ENCODE data around the gene GHRL. TPM values are rescaled to one million over a fixed set of nuclear protein-coding genes. Genes with fewer than 3 reads are reported as not detected.

Gene GHRL
- total RNA-seq, 2 experiments from 2014 or later, result 1.1 to 3.2 TPM

- peak in 5 of 14 experiments; percentile 28 to 71 (median 61) for DNase-seq
- ChIA-PET POLR2A (interaction anchor here (0.8 to 3.0 kb wide), 3 partner anchors 23 to 94 kb away, joined by 3 to 10 read pairs (median 4); partner anchors contain the start of gene SEC13), CTCF (interaction anchor here (1.0 to 4.5 kb wide), 6 partner anchors 23 to 354 kb away, joined by 3 to 18 read pairs (median 4); partner anchors contain the start of gene CRELD1)
- Histone ChIP-seq H3K27me3 (ENCODE audit: control insufficient read depth in 1 of 2, insufficient read depth in 2 of 2, low read length in 2 of 2) (no peaks in the 10 kb centered on the region), H3K9me3 (ENCODE audit: control insufficient read depth in 1 of 2, insufficient read depth in 1 of 2, low read length in 2 of 2) (no peaks in the 10 kb centered on the region), H3K4me3 (ENCODE audit: low read length) (no peak overlapping the region), H3K4me1 (ENCODE audit: insufficient read depth, low read length) (peaks cover 19% of the 10 kb centered on the region), H3K27ac (ENCODE audit: low read depth in 1 of 2, low read length in 2 of 2) (peak overlapping the region in 1 of 2 donors; percentile 21), H3K36me3 (ENCODE audit: insufficient read depth, low read length) (peaks cover 60% of the 10 kb centered on the region)
- TF ChIP-seq CTCF (IDR thresholded peaks at IDR 0.05), result peak; percentile 52
- no peak overlapping the region for H3K4me3 Mint-ChIP-seq
- no peaks in the 10 kb centered on the region for H3K27me3 Mint-ChIP-seq
- peak; percentile 39 for ATAC-seq (ENCODE audit: poor library complexity)
- H3K36me3 Mint-ChIP-seq (ENCODE audit: low read depth), result peaks cover 49% of the 10 kb centered on the region
- peaks cover 39% of the 10 kb centered on the region for H3K4me1 Mint-ChIP-seq (ENCODE audit: low read depth)
- peak overlapping the region; percentile 50 for H3K27ac Mint-ChIP-seq
- intact Hi-C loops (cut with DNase I, micrococcal nuclease), result loop anchor here (2.0 to 10.0 kb wide), 4 partner anchors 38 to 442 kb away; partner anchors contain the start of genes CRELD1 (in 1 of the 2), EMC3 (in 1 of the 2), RPUSD3 (in 1 of the 2) and TATDN2 (in 1 of the 2)
- no peaks in the 10 kb centered on the region for H3K9me3 Mint-ChIP-seq
Measured at GRCh38 chr3:10286596-10287295, 6.0 kb downstream of the GHRL start.

- H3K9me3 ChIP-seq (ENCODE audit: control insufficient read depth in 1 of 2, insufficient read depth in 1 of 2, low read length in 2 of 2), result no peaks in the 10 kb centered on the region
- no peaks in the 10 kb centered on the region for H3K27me3 ChIP-seq (ENCODE audit: control insufficient read depth in 1 of 2, insufficient read depth in 2 of 2, low read length in 2 of 2)
- TF ChIP-seq CTCF (IDR thresholded peaks at IDR 0.05), result no peak
- intact Hi-C loops (cut with DNase I, micrococcal nuclease), result loop anchor here (2.0 to 10.0 kb wide), 4 partner anchors 37 to 441 kb away; partner anchors contain the start of genes CRELD1 (in 1 of the 2), EMC3 (in 1 of the 2), RPUSD3 (in 1 of the 2) and TATDN2 (in 1 of the 2)
- H3K36me3 ChIP-seq (ENCODE audit: insufficient read depth, low read length), result peaks cover 58% of the 10 kb centered on the region
- Mint-ChIP-seq H3K27me3 (no peaks in the 10 kb centered on the region), H3K9me3 (no peaks in the 10 kb centered on the region), H3K4me1 (ENCODE audit: low read depth) (peaks cover 36% of the 10 kb centered on the region), H3K36me3 (ENCODE audit: low read depth) (peaks cover 44% of the 10 kb centered on the region), H3K27ac (no peak overlapping the region), H3K4me3 (no peak overlapping the region)
- H3K4me1 ChIP-seq (ENCODE audit: insufficient read depth, low read length), result peaks cover 19% of the 10 kb centered on the region
- H3K4me3 ChIP-seq (ENCODE audit: low read length), result no peak overlapping the region
- no peak for DNase-seq
- no peak for ATAC-seq (ENCODE audit: poor library complexity)
- ChIA-PET CTCF (interaction anchor here (1.0 to 4.5 kb wide), 5 partner anchors 22 to 353 kb away, joined by 3 to 18 read pairs (median 4); partner anchors contain the start of gene CRELD1), POLR2A (interaction anchor here (0.8 to 3.0 kb wide), 4 partner anchors 22 to 94 kb away, joined by 3 to 10 read pairs (median 4); partner anchors contain the start of gene SEC13)
- H3K27ac ChIP-seq (ENCODE audit: low read depth in 1 of 2, low read length in 2 of 2), result no peak overlapping the region
Measured at GRCh38 chr3:10286133-10286524, 6.6 kb downstream of the GHRL start.

- H3K36me3 ChIP-seq (ENCODE audit: insufficient read depth, low read length), result peaks cover 62% of the 10 kb centered on the region
- H3K4me1 Mint-ChIP-seq (ENCODE audit: low read depth), result peaks cover 36% of the 10 kb centered on the region
- CTCF ChIA-PET, result interaction anchor here (0.5 to 4.5 kb wide), 4 partner anchors 22 to 353 kb away, joined by 3 to 18 read pairs (median 8); partner anchors contain the start of gene CRELD1
- no peaks in the 10 kb centered on the region for H3K27me3 Mint-ChIP-seq
- ATAC-seq (ENCODE audit: poor library complexity) (no peak), DNase-seq (no peak)
- peak overlapping the region; percentile 70 for H3K27ac Mint-ChIP-seq
- peaks cover 19% of the 10 kb centered on the region for H3K4me1 ChIP-seq (ENCODE audit: insufficient read depth, low read length)
- no peak overlapping the region for H3K4me3 ChIP-seq (ENCODE audit: low read length)
- TF ChIP-seq CTCF (IDR thresholded peaks at IDR 0.05), result no peak
- H3K9me3 ChIP-seq (ENCODE audit: control insufficient read depth in 1 of 2, insufficient read depth in 1 of 2, low read length in 2 of 2), result no peaks in the 10 kb centered on the region
- POLR2A ChIA-PET, result interaction anchor here (0.6 to 3.0 kb wide), 5 partner anchors 22 to 93 kb away, joined by 3 to 10 read pairs (median 4); partner anchors contain the start of gene SEC13
- peaks cover 49% of the 10 kb centered on the region for H3K36me3 Mint-ChIP-seq (ENCODE audit: low read depth)
- intact Hi-C loops (cut with DNase I, micrococcal nuclease), result loop anchor here (2.0 to 10.0 kb wide), 4 partner anchors 37 to 441 kb away; partner anchors contain the start of genes CRELD1 (in 1 of the 2), EMC3 (in 1 of the 2), RPUSD3 (in 1 of the 2) and TATDN2 (in 1 of the 2)
- no peak overlapping the region for H3K4me3 Mint-ChIP-seq
- no peaks in the 10 kb centered on the region for H3K27me3 ChIP-seq (ENCODE audit: control insufficient read depth in 1 of 2, insufficient read depth in 2 of 2, low read length in 2 of 2)
- H3K9me3 Mint-ChIP-seq, result no peaks in the 10 kb centered on the region
- H3K27ac ChIP-seq (ENCODE audit: low read depth in 1 of 2, low read length in 2 of 2), result no peak overlapping the region
Measured at GRCh38 chr3:10285272-10286132, 7.2 kb downstream of the GHRL start.
